Adrenal gland (tissue), 12 donors: Measurements from ENCODE around the gene NFIC. TPM values are rescaled to one million over a fixed set of nuclear protein-coding genes. Genes with fewer than 3 reads are reported as not detected.

Source experiments
- DNase-seq, 7 donors: peaks; one replicate each; pipeline ENCODE4 v3.0.0-alpha.2; 2019 to 2020
- H3K27ac ChIP-seq, 5 donors: fragments of 200-600 bp; sonication (generic) in 4 of 5; 1 replicate in 3 of 5; 2 replicates in 2 of 5; pipeline versions ENCODE4 v1.5.1 to v1.8.0; 2016 to 2020; ENCODE audit warnings: mild to moderate bottlenecking in 1 of 5
- H3K27me3 ChIP-seq: fragments of 200-600 bp; 2 replicates; pipeline ENCODE4 v1.8.0; 2021
- H3K36me3 ChIP-seq, 2 donors: fragments of 200-600 bp; replicated peaks in 1 of 2; 1 replicate in 1 of 2; 2 replicates in 1 of 2; pipeline versions ENCODE4 v1.5.1 to v1.8.0; 2018 to 2022
- H3K4me1 ChIP-seq, 2 donors: fragments of 200-600 bp; replicated peaks in 1 of 2; 1 replicate in 1 of 2; 2 replicates in 1 of 2; pipeline versions ENCODE4 v1.5.1 to v1.8.0; 2018 to 2021
- H3K4me3 ChIP-seq, 4 donors: fragments of 200-600 bp; sonication (generic) in 3 of 4; one replicate each; pipeline ENCODE4 v1.5.1; 2016 to 2018
- H3K9me3 ChIP-seq, 3 donors: fragments of 200-600 bp; sonication (generic) in 1 of 3; replicated peaks in 1 of 3; 1 replicate in 2 of 3; 2 replicates in 1 of 3; pipeline versions ENCODE4 v1.5.1 to v1.8.0; 2016 to 2021
- POLR2A ChIP-seq, 2 donors: fragments of 450-650 bp; IDR thresholded peaks; one replicate each; pipeline ENCODE4 v1.6.1; 2017; ENCODE audit warnings: antibody characterized with exemption in 2 of 2, mild to moderate bottlenecking in 2 of 2, moderate library complexity in 1 of 2
- WGBS, 4 donors: extraction: QIAGEN DNeasy Blood & Tissue Kit in 2 of 4; methylation state at CpG; one replicate each; pipeline versions ENCODE4 v1.1.5 to v1.1.7; 2013 to 2017; 5-methylcytosine and 5-hydroxymethylcytosine counted together
- intact Hi-C, 2 donors: fragments of 100-400 bp; cut with DNase I; formaldehyde crosslinking; loops; one replicate each; pipeline versions ENCODE4 v1.14.1 to v1.15.0; 2022 to 2023
- polyA plus RNA-seq, 3 donors: library from polyadenylated mRNA; stranded (reverse); fragments of 200-250 nt in 2 of 3; fragments of 350-450 nt in 1 of 3; fragmentation: Illumina TruSeq in 1 of 3; extraction: RNeasy Lipid Tissue Mini Kit (QIAGEN cat#74804) in 1 of 3; gene quantifications; one replicate each; pipeline ENCODE4 v1.2.3, GENCODE V29; 2013 to 2014
- total RNA-seq, 9 donors: library from RNA; depleted of rRNA in 4 of 9; stranded (reverse); fragments of >200 nt in 4 of 9; fragments of 120-200 nt in 1 of 9; fragmentation: NEBNext Ultra II Directional in 1 of 9; extraction: Animal tissue kit (Norgen Biotek cat#: 25700) in 1 of 9; gene quantifications; one replicate each; pipeline versions ENCODE4 v1.1.0 to v1.2.4, GENCODE V29; 2013 to 2023
- TF ChIP-seq, protein P1 (sequence below), 6 experiments: fragments of 450-650 bp in 4 of 6; fragments of 200-600 bp in 2 of 6; sonication (generic) in 1 of 6; IDR thresholded peaks; 1 replicate in 5 of 6; 2 replicates in 1 of 6; pipeline versions ENCODE4 v1.5.1 to v1.8.0; 2016 to 2021; ENCODE audit warnings: antibody characterized with exemption in 6 of 6, mild to moderate bottlenecking in 2 of 6, moderate library complexity in 1 of 6
- donor health status: healthy with polysubstance abuse.
- donor health status: Bipolar disorder and iron deficiency.
- donor health status: DM: yes; HTN: yes; CAD: no.
- donor health status: DM: no; HTN: no; CAD: no.
- donor health status: DM: no; HTN: no; CAD: no.
- donor health status: DM: yes; HTN: yes; CAD: no.

Gene NFIC
- total and polyA plus RNA-seq, 12 donors, result 3.5 to 329 (median 171) TPM

GRCh38 chr19:3368848-3369336 lies 2.5 kb downstream of the NFIC start:
- H3K27me3 ChIP-seq, result no peaks in the 10 kb centered on the region
- H3K27ac ChIP-seq, result peak overlapping the region; percentile 95 to 100 (median 98)
- peak in 1 of 7 donors; percentile 38 for DNase-seq
- 15 to 26% (median 20%) methylated on average over 4 of the region's 4 CpGs for WGBS, 4 donors
- H3K4me1 ChIP-seq, result peaks cover 48 to 64% of the 10 kb centered on the region in 2 donors
- intact Hi-C loops, result loop anchor here in 1 of 2 donors (5.0 kb wide), 1 partner anchor 33 kb away; no protein-coding TSS in a partner anchor
- H3K9me3 ChIP-seq, result no peaks in the 10 kb centered on the region
- peak overlapping the region; percentile 2 to 90 (median 51) for H3K4me3 ChIP-seq
- H3K36me3 ChIP-seq, result no peaks in the 10 kb centered on the region
- TF ChIP-seq, protein P1, sequence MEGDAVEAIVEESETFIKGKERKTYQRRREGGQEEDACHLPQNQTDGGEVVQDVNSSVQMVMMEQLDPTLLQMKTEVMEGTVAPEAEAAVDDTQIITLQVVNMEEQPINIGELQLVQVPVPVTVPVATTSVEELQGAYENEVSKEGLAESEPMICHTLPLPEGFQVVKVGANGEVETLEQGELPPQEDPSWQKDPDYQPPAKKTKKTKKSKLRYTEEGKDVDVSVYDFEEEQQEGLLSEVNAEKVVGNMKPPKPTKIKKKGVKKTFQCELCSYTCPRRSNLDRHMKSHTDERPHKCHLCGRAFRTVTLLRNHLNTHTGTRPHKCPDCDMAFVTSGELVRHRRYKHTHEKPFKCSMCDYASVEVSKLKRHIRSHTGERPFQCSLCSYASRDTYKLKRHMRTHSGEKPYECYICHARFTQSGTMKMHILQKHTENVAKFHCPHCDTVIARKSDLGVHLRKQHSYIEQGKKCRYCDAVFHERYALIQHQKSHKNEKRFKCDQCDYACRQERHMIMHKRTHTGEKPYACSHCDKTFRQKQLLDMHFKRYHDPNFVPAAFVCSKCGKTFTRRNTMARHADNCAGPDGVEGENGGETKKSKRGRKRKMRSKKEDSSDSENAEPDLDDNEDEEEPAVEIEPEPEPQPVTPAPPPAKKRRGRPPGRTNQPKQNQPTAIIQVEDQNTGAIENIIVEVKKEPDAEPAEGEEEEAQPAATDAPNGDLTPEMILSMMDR (IDR thresholded peaks at IDR 0.05), result no peak
- no peak for TF ChIP-seq POLR2A (IDR thresholded peaks at IDR 0.05)

DNA sequence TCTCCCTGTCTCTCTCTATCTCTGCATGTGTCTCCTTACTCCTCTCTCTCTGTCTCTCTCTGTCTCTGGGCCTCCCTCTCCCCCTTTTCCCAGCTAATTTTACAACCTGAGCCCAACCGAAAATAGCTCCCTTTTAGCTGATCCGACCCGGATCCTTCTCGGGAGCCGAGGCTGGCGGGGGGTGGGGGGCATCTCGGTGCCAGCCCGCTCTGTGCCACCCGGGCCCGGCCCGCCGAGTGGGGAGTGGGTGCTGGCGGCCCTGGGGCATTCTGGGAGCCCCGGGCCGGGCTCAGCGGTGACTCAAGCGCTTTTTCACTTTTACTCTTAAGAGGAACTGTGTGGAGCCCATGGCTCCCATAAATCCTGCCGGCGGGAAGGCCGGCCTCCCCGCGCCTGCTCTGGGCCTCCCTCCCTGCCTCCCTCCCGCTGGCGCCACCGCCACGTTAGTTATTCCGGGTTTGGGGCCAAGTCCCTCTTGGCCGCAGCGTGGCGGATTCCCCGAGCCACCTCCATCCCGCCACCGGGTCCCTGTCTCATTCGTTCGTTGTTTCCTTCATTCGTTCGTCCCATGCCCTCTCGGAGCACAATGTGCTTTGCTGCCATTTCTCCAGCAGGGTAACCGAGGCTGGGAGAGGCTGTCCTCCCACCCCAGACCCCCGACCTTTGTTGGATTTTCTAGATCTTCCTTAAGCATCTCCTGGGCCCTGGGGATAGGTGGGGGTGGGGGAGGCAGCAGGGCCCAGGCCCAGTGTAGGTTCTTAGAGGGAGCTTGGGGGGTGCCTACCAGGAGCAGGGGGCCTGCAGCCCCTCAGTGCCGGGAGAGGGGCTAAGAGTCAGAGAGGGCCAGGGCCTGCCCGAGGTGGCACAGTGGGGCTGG lies 3.2 kb downstream of the NFIC start:
- intact Hi-C loops, result loop anchor here in 1 of 2 donors (5.0 kb wide), 1 partner anchor 33 kb away; no protein-coding TSS in a partner anchor
- no peaks in the 10 kb centered on the region for H3K9me3 ChIP-seq
- TF ChIP-seq, protein P1 (IDR thresholded peaks at IDR 0.05), result peak in 2 of 6 experiments; percentile 8 to 15
- peak; percentile 25 to 85 for TF ChIP-seq POLR2A (IDR thresholded peaks at IDR 0.05)
- peak overlapping the region; percentile 95 to 100 (median 98) for H3K27ac ChIP-seq
- no peaks in the 10 kb centered on the region for H3K27me3 ChIP-seq
- WGBS, 4 donors, result 10 to 16% (median 14%) methylated on average over 36 to 42 of the region's 42 CpGs
- H3K4me1 ChIP-seq, result peaks cover 54 to 71% of the 10 kb centered on the region in 2 donors
- no peaks in the 10 kb centered on the region for H3K36me3 ChIP-seq
- peak overlapping the region; percentile 30 to 90 (median 43) for H3K4me3 ChIP-seq
- peak; percentile 80 to 88 (median 85) for DNase-seq

GRCh38 chr19:3370214-3370720 lies 3.9 kb downstream of the NFIC start:
- peaks cover 56 to 71% of the 10 kb centered on the region in 2 donors for H3K4me1 ChIP-seq
- no peaks in the 10 kb centered on the region for H3K9me3 ChIP-seq
- no peaks in the 10 kb centered on the region for H3K27me3 ChIP-seq
- H3K4me3 ChIP-seq, result peak overlapping the region in 2 of 4 donors; percentile 30 to 90
- 18 to 38% (median 29%) methylated on average over 12 to 14 of the region's 14 CpGs for whole genome bisulfite sequencing, 4 donors
- TF ChIP-seq, protein P1 (IDR thresholded peaks at IDR 0.05), result peak in 1 of 6 experiments; percentile 8
- TF ChIP-seq POLR2A (IDR thresholded peaks at IDR 0.05), result peak in 1 of 2 donors; percentile 40
- no peaks in the 10 kb centered on the region for H3K36me3 ChIP-seq
- H3K27ac ChIP-seq, result peak overlapping the region; percentile 95 to 100 (median 98)
- intact Hi-C loops, result no loop called here
- DNase-seq, result peak in 6 of 7 donors; percentile 66 to 75 (median 72)
